Kidney tubule cell (primary cell): Measurements from ENCODE around the gene CELF4.

Experiments used
- DNase-seq: peaks from one replicate; pipeline ENCODE4 v3.0.0-alpha.2; 2018; ENCODE audit warnings: low spot score

The CELF4 gene

DNA sequence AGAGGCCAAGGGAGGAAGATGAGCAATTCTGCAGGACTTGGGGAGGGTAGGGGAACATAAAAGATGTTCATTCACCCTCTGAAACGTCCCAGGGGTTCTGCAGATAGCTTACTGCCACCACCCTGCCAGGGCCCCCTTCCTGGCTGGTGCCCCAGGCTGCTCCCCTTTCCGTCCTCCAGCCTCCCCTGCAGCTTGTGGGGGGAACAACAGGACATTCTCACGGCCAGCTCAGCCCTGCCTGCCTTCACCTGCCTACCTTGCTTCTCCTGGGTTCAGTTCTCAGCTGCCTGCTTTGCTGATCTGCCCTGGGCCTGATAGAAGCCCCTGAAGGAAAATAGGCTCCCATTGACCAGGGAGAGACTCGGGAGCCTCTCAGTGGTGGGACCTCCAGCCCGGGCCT lies 251.1 kb downstream of the CELF4 start:
- DNase-seq = no peak

- no peak for DNase-seq
These were observed 252.0 kb downstream of the CELF4 start for GRCh38 chr18:37313624-37314023.

- DNase-seq = peak; percentile 4
These were observed 255.7 kb downstream of the CELF4 start for GRCh38 chr18:37309861-37310260.

DNA sequence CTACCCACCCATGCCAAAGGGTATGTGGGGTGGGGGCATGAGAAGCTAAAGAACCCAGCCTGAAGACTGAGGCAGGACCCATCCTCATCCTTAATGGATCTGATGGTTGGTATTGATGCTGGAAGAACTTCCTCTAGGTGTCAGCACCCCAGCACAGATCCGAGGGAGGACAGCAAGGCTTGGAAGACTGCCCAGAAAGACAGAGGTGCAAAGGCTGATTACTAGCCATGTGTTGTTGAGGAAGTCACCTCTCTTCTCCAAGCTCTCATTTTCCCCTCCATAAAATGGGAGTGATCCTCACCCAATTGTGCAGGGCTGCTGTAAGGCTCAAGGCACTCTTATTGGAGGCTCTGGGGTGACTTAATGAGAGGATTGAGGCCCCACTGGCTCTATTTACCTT lies 256.5 kb downstream of the CELF4 start:
- peak; percentile 26 for DNase-seq

- no peak for DNase-seq
These were observed 258.4 kb downstream of the CELF4 start for GRCh38 chr18:37307181-37307580.

GRCh38 chr18:37306432-37306831 lies 259.2 kb downstream of the CELF4 start:
- no peak for DNase-seq

- no peak for DNase-seq
These were observed 260.5 kb downstream of the CELF4 start for GRCh38 chr18:37305066-37305465.

GRCh38 chr18:37304012-37304680 lies 261.5 kb downstream of the CELF4 start:
- DNase-seq = no peak

DNA sequence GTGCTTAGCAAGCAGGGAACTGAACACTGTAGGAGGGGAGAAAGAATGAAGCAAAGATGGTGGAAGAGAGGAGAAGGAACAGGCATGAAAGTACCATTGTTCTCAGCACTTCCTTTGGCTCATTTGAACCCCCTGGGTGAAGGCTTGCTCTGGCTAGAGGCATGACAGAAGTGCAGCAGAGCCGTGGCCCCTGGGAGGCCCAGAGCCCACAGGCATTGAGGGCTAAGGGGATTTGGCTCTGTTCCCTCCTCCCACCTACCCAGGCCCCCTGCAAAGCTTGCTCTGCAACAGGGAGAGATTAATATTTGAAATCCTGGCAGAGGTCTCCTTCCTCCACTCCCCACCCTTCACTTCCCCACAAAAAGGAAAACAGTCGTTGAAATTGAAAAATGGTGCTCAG lies 262.6 kb downstream of the CELF4 start:
- DNase-seq = no peak

DNA sequence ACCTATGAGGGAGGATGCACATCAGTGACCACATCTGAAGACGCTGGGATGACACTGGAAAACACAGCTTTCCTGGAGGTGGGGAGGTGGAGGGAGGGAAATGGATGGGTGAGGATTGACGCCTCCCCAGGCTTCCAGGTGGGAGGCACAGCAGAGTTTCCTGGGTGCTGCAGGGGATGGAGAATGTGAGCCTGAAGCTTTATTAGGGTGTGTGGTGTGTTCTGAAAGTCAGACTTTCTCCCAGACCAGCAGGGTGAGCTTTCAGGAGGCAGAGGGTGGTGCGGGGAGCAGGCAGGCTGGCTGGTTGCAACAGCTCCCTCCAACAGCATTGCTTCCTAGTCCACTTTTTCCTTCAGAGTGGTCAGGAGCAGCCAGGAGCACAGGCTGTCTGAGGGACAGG lies 263.1 kb downstream of the CELF4 start:
- DNase-seq = no peak

GRCh38 chr18:37299471-37300304 lies 265.9 kb downstream of the CELF4 start:
- peak; percentile 99 for DNase-seq

DNA sequence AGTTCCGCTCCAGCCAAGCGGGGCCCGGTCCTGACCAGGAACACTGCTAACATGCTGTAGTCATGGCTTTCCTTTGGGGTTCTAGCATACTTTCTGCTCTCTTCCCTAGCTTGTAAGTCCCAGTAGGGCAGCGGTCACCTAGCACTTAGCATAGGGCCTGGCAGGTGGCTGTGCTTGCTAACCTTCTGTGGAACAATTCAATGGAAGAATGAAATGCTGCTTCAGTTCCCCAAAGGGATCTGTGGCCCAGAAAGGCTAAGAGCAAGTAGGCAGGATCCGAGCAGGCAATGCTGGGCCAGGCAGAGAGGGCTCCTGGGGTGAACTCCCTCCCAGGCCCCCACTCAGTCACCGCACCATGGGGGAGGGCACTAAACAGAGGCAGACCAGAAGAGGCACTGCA lies 266.8 kb downstream of the CELF4 start:
- DNase-seq = no peak

DNA sequence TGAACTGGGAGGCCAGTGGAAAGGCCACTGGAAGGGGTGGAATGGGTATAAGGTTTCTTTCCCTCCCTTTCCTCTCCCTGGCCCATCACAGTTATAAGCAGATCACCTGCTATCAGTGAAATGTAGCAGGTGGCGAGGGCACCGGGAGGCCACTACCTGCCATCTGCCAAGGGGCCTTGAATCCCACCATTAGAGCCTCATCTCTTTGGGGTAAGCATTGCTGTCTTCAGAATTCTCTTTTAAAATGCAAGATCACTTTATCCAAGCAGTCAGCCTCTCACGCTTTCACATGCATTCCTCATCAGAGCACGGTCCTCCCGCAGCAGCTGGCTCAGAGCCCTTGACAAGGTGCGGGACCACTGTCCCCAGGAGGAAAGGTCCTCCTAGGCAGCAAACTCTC lies 268.5 kb downstream of the CELF4 start:
- DNase-seq = no peak

- DNase-seq = peak; percentile 32
These were observed 270.6 kb downstream of the CELF4 start for GRCh38 chr18:37294951-37295350.

DNA sequence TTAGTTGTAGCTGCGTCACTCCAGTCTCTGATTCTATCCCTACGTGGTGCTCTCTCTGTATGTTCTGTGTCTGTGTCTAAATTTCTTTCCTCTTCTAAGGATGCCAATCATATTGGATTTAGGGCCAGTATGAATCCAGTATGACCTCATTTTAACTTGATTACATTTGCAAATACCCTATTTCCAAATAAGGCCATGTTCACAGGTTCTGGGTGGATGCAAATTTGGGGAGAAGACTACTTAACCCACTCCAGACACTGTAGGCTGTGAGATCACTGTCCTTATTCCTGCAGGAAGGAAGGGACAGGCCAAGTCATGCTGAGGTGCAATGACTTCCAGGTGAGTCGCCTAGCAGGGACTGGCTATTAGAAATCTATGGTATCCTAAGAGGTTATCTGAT lies 272.2 kb downstream of the CELF4 start:
- no peak for DNase-seq

- DNase-seq = no peak
These were observed 276.2 kb downstream of the CELF4 start for GRCh38 chr18:37289423-37289822.

DNA sequence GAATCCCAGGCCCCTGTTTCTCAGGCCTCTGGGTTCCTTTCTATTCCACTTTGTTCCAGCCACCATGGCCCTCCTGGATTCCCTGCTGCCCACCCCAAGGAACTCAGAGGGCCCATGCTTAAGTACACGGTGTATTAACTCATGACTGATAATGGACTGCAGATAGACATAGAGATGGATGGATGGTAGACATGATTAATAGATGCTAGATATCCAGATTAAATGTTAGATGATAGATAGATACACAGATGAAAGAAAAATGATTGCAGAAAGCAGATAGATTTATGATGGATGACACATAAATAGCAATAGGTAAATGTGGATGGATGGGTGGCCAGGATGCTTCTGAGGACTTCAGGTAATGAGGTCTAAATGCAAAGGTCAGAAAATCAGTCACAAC lies 278.0 kb downstream of the CELF4 start:
- DNase-seq = no peak

- no peak for DNase-seq
These were observed 278.8 kb downstream of the CELF4 start for GRCh38 chr18:37286801-37287200.

DNA sequence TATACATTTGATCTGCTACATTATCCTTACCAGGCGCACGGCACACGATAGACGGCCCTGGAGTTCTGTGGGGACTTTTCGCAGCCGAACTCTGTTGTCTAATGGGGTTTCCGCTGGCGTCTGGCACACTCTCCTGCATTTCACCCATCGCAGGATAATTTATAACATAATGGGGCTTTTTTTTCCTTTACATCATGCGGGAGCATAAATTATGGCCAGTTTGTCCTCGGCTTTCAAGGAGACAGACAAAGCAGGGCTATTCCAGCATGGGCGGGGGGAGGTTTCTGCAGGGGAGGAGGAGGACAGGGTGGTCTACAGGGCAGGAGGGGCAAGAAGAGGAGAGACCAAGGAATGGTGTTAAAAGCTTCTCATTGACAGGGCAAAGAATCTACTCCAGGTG lies 279.8 kb downstream of the CELF4 start:
- no peak for DNase-seq

- no peak for DNase-seq
These were observed 281.3 kb downstream of the CELF4 start for GRCh38 chr18:37284260-37284659.

- peak; percentile 19 for DNase-seq
These were observed 283.1 kb downstream of the CELF4 start for GRCh38 chr18:37282386-37283037.

DNA sequence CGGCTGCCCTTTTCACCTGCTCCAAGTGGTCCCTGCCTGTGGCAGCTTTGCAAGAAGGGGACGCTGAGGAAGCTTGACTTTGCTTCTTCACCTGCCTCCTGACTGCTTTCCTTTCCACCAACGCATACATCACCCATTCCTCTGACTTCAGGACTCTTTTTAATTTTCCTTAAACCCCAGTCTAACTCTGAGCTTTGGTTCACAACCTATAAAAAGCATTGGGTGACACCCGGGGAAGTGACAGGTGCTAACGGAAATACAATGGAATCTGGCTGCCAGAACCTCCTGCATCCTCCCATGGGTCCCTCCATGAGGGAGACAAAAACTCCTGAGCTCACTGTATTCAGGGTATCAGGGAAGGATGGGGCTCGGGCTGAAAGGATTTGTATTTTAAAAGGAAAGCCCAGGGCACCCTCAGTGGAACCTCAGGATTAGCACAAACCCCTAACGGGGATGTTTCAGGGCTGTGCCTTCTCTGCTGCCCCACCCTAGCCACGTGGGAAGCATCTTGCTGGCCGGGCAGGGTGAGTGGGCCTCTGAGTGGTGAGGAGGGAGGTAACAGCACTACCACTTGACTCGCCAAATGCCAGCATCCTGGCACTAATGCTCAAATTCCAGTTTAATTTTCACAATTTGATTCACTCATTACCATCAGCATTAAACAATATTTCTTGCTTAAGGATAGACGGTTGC lies 284.8 kb downstream of the CELF4 start:
- no peak for DNase-seq

GRCh38 chr18:37277804-37278203 lies 287.8 kb downstream of the CELF4 start:
- no peak for DNase-seq
